HG03097 (cell line): ENCODE results near the gene DPYD.

Source experiments
- ATAC-seq: cut with Tn5 transposase; IDR thresholded peaks from one replicate; pipeline ENCODE4 v1.9.1; 2021; ENCODE audit not compliant: unreplicated experiment, low FRiP score

Gene DPYD

DNA sequence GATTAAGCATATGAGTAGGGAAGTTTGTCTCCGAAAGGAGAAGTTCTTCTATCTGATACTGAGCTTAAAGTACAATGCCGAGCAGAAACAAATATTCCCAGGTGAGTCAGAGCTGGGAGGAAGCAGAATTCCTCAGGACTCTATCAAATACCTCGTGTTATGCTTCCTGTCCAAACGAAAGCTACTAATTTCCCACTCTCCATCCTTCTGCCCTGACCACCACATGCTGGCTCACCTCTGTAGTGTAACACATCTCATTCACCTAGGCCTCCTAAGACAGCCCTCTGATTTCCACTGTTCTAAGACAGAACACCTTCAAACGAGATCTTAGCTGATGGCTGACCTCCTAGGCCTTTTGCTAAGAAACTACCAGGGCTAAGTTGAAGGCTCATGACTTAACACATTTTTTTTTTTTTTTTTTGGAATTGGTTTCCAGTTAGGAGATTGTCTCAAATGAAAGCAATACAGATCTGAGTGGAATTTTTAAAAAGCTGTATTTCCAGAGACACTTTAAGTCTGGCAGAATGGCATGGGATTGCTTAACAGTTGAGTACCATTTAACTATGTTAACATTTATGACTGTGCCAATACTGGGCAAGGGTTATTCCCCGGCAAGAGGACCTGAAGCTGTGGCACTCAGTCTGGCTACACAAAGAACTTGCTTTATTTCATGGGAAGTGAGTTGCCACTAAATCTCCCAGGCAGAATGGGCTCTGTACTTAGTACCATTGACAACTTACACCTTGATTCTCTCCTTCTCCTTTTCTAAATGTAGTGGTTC is 583.4 kb downstream of the DPYD start:
- no peak for ATAC-seq

DNA sequence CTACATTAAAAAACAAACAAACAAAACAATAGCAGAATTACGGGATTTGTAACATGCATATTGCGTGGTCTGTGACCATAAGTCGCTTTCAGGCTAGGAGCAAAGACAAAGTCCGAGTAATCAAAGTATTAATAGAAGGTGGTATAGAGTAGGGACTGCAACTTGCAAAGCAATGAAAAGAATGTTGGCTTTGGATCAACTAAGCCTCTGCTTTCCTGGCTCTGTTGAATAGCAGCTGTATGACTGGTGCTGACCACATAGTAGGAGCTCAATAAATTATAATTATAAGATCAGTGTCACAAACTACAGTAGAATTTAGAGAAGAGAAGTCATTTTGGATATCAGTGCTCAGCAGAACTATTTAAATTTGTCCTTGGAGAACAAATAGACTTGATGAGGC is 586.4 kb downstream of the DPYD start:
- no peak for ATAC-seq

DNA sequence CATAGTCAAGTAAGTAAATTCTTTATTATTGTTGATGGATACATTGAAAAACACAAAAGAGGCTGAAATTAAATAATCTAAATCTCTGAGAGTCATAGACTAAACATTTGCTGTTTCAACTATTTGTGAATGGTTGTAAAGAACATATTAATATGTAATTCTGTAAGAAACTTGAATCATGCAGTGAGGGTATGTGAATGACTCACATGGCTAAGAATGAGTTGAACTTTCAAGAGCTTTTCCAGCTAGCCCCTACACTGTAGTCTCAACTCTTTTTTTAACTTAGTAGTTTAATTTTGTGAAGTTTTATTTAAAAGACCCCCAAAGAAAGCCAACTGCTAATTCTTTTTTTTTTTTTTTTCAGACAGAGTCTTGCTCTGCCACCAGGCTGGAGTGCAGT is 588.1 kb downstream of the DPYD start:
- ATAC-seq, result no peak

DNA sequence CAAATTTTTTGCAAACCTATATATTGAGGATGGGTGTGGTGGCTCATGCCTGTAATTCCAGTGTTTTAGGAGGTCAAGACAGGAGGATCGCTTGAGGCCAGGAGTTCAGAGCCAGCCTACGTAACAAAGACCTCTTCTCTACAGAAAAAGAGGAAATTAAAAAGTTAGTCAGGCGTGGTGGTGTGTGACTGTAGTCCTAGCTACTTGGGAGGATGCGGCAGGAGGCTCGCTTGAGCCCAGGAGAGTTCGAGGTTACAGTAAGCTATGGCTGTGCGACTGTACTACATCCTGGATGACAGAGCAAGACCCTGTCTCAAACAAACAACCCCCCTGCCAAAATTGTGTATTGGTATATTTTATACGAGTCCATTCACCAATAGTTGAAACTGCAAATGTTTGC is 589.7 kb downstream of the DPYD start:
- ATAC-seq, result no peak

DNA sequence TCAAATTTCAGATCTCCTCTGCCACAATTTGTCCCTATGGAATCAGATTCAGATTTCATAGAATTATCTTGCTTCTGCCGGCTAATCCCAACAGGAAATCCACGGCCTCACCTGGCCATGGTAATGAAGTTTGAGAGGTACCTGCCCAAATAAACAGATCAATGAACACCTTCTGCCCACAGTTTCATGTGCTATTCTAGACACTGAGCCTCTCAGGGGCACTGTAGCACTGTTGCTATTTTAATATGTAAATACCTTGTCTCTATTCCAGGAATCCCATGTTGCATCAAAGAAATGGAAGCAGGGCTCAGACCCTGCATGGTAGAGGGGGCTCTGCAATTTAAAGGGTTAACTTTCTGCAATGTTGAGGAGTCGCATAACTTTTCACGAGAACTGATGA is 606.1 kb downstream of the DPYD start:
- ATAC-seq, result no peak

DNA sequence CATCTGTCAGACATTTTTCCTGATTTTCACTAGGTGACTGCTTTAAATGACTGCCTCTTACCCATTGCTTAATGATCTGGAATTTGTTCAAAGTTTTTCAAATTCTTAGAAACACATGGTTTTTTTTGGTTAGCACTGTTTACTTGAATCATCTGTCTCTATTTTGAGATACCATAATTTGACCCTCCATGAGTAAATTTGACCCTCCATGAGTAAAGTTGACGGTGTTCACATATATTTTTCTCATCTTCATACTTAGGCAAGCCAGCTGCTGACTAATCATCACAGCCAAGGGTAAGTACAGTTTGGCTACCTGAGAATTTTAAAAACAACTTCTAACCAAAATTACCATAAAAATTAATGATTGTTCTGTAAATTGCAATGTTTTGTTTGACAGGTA is 612.7 kb downstream of the DPYD start:
- no peak for ATAC-seq

DNA sequence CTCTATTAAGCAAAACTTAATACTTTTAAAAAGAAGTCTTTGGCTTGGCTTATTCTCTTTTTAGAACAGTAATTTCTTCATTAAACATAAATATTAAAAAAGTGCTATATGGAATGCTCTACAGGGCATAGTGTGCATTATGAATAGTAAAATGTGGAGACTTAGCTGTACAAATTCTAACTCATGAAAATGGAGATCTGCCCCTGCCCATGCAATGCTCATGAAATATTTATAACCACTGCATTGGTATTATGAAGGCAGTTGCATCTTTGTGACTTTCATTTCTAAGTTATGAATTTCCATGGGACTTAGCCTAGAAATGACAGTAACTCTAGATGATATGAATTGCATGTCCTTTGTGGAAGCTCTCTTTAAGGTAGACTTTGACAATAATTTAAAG is 613.3 kb downstream of the DPYD start:
- ATAC-seq, result no peak

DNA sequence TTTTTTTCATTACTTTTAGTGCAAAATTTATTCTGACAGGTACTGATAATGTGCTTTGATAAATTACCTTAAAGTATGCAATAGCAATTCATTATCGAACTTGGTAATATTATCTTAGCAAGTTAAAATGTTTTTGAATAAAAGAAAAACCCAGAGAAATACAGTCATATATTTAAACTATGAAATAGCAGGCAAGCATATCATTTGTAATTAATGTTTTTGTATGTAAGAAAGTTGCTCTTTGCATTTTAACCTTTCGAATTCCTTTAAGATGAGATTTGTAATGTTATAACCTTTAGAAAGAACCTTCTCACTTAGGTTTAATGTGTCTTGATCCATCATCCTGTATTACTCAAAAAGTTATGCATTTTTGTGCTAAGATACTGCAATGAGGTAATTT is 613.7 kb downstream of the DPYD start:
- no peak for ATAC-seq

DNA sequence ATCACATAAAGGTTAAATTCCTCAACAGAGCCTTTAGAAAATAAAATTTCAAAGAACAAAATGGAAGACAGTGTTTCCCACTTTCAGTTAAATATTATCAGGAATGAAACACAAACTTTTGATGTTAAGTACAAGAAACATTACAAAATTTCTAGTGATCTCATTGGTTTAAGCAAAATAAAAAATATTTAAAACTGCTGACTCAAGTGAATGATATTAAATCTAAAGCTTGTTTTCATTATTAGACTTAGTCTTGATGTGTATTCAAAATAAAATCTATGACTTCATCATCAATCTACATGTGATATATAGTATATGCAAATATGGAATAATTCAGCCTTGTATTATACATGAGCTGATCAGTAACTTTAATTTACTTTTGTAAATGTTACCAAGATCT is 614.3 kb downstream of the DPYD start:
- ATAC-seq, result no peak

DNA sequence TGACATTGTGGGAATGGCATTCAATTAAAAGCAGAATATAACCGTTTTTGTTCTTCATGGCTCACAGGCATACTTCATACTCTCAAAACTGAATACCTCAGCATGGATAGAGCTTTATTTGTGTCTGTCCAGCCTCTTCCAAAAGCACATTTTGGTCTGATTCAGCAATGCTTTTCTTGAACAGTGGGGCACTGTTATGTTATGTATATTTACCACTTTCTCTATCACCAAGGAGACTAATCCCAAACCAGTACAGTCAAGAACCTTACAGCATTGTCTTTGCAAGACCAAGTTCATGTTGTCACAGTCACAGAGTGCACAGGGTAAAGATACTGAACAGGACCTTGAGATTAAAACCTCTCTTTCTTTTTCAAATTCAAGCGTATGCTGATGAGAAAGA is 616.5 kb downstream of the DPYD start:
- ATAC-seq, result no peak

DNA sequence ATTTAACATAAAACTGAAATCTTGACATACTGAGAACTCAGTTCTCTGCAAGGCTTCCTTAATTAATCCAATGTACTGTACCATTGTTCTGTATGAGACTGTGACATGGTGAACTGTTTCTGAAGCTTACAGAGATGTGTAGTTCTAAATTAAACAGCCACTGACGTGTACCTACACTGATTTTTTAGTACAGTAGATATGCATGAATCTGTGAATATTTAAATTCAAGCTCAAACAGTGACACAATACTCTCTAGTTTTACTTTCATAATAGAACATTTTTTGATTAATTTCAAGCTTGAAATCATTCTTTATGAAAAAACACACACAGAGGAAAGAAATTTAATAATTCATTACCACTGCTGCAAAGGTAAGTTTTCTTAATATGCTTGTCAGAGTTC is 621.9 kb downstream of the DPYD start:
- ATAC-seq, result no peak

DNA sequence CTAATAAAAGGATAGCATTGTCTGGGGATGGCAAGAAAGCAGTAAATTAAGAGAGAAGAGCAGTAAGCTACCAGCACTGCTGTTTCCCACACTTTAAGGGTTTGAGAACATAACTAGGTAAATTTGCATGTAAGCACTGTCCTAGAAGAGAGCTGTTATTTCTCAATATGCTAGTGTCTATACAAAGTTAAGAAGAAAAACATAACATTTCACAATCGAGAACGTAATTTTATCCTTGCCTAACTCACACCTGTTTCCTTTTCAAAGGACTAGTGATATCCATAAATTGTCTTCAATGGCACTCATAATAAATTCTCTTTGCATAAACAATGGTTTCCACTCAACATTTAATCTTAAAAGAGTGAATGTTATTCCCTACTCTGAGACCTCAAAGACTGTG is 623.2 kb downstream of the DPYD start:
- ATAC-seq, result no peak

DNA sequence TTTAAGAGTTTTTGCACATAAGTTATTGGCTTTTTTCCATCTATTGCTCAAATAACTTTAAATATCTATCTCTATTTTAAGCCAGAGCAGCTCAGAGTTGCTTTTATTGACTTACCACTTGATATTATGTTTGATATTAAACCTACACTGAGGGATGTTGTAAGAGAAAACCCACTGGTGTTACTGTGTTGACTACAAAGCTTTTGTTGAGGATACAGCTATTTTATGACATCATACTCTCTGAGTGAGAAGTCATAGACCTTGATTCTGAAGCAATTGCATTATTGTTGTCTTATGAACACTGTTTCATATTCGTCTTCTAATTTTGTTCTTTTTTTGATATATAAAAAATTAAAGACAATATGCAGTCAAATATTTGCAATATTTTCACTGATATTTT is 638.9 kb downstream of the DPYD start:
- ATAC-seq, result no peak

DNA sequence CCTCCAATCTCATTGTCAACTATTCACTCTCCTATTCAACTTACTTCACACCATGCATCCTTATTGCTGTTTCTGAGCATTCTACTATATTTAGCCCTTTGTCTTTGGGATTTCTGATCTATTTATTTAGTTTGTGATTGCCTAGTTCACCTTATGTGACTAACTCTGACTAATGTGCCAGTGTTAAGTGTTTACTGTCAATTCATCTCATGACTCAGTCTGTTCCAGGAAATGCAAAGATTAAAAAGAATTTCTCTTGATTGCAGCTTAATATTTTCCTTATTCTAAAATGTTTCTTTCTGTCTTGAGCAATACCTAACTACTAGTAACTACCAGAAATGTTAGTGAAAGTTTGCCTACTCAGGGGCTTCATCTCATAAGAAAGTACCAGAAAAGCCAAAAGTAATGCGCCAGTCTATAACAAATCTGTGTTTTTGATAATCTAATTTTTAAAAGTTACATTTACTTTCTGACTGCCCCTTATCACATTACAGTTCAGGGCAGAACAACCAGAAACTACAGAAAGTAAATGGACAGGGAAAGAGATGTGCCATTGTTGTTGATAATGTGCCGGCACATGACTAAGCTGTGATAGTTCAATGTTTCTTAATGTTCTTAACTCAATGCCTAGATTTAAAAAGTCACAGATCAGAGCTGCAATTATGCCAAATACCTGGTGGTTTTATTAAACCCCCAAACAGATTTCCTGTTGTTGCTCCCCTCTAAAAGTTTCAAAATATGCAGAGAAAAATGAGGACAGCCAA is 642.8 kb downstream of the DPYD start:
- no peak for ATAC-seq

DNA sequence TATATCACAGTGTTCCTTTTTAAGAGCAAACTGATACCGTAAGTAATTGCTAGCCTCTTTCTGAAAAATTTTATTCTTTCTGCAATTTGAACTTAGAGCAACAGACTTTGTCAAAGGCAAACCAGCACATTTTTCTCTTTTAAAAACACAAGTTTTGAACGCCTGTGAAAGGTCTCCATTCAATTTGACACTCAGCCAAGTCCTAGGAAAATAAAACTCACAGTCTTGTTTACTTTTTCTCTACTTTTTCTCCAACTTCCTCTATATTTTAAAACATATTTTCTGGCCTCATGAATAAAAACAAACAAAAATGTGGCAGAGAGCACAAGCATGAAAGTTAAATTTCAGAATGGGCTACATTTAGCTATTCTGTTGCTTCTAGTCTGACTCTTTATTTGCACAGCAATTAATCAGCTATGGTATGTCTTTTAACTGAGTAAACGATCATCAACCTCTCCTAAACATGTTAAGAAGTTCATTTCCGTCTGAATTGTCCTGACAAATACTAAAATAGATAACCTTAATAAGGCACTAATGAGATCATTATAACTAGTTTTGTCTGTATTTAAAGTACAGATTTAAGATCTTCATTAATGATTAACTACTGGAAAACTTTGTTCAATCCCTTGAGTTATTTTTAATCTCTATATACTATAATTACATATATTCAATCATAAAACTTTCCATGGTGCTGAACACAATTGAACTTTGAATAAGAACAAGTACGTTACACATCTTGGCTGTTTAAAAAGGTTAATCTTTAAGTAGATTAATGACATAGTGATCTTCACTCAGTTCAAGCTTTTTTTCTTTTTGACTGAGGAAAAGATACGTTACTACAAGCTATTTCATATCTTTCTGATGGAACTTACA is 648.7 kb downstream of the DPYD start:
- ATAC-seq, result no peak

DNA sequence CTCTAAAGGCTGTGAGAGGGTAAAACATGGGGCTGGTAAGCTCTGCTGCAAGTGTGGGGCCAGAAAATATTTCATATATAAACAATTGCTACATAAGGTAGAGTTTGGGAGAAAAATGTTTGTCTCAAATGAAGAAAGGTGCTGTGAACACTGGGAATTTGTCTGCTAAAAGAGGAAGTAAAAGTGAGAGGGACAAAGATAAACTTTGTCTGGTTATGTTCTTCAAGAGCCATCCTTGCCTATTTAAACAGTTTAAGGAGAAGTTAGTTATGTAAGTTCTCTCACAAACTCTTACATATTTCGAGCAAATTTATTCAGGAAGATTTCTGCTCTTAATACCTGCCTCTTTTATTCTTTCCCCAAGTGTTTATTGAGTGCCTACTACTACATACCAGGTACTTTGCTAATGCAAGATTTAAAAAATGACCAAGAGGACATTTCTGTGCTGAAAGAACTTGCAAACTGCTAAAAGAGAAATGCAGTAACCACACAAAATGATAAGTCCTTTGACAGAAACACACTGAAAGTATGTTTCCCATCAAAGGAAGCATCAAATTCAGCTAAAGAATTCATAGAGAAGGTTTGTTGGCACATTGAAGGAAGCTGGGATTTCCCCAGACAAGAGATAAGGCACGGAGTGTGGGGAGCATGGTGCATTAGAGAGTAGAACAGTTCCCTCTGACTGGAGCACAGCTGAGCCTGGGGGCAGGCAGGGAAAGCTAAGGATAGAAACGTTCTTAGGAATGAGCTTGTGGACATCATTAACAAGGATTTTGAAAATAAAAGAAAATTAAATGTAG is 650.1 kb downstream of the DPYD start:
- ATAC-seq, result no peak

DNA sequence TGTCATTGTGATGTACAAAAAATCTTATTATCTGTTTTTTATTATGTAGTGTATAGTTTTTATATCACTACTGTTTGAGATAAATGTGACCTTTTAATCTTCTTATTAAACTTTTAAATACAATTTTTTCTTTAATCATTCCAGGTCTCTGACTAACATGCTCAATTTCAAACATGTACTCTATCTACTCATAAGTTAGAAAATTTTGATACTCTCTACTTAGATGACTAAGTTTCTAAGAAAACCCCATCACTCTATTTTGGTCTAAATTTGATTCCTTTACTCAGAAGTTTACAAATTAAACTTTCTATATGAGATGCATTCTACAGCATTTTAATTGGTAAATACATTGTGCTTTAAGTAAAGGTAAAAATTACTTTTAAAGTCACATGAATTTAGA is 655.2 kb downstream of the DPYD start:
- ATAC-seq, result no peak

DNA sequence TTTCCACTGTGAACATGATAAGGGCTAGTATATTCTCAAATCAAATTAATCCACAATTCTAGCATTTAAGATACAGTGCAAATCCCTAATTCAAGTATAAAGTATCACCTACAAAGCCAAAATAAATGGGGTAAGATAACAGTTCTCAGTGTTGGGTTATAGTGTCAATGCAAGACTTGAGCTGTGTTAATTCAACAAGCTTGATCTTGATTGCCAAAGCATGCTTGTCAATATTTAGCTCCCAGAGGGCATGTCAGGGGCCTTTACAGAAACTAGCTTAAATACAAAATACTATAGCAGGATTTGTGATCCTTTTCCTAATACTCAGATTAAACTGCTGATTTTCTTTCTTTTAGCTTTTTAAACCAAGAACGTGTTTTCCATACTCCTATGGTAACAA is 658.0 kb downstream of the DPYD start:
- ATAC-seq, result no peak

DNA sequence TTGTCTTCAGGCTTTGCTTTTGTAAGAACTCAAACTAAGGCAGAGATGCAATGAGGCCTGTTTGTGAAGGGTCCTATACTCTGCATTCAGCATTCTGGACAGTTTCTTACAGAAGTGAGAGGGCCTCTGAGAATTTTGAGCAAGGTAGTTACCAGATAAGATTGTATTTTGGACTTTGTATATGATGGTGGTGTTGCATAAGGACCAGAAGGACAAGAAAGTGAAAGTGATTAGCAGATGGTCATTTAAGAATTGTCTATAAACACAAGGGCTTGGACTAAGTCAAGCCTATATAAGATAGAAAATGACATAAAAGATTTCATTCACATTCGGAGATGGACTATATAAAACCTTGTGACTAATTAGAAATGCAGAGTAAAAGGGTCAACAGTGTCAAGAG is 662.2 kb downstream of the DPYD start:
- no peak for ATAC-seq

DNA sequence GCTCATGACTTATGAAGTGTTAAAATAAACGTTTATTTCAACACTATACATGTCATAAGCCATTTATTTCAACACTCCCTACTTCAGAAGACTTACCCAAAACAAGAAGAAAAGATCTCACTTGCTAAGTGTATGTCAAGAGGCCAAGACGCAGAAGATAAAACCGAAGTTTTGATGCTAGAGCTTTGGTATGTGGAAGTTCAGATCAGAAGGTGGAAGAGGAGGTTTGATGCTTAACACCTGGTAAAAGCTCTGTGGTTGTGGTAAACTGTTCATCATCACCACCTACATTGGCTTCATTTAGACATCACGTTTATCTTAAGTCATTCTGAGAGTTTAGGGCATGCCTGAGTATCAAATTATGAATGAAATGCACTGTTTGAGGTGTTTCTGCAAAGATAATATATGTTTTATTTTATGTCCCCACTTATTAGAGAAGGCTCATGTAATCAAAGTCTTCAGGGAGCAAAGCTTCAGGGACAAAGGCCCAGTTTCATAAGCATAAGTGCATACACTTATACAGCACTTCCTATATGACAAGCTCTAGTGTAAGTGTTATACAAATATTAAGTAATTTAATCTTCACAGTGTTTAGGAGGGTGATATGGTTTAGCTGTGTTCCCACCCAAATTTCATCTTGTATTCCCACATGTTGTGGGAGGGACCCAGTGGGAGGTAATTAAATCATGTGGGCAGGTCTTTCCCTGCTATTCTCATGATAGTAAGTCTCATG is 665.9 kb downstream of the DPYD start:
- no peak for ATAC-seq
